Measurements from ENCODE around the gene JPH4. TPM values are rescaled to one million over a fixed set of nuclear protein-coding genes. Genes with fewer than 3 reads are reported as not detected.
A peak's percentile ranks its signal among the peaks of the same experiment; 100 is the strongest.

JPH4 gene
- polyA plus RNA-seq, 3 donors, result 2.2 to 4.1 (median 3.7) TPM

DNA sequence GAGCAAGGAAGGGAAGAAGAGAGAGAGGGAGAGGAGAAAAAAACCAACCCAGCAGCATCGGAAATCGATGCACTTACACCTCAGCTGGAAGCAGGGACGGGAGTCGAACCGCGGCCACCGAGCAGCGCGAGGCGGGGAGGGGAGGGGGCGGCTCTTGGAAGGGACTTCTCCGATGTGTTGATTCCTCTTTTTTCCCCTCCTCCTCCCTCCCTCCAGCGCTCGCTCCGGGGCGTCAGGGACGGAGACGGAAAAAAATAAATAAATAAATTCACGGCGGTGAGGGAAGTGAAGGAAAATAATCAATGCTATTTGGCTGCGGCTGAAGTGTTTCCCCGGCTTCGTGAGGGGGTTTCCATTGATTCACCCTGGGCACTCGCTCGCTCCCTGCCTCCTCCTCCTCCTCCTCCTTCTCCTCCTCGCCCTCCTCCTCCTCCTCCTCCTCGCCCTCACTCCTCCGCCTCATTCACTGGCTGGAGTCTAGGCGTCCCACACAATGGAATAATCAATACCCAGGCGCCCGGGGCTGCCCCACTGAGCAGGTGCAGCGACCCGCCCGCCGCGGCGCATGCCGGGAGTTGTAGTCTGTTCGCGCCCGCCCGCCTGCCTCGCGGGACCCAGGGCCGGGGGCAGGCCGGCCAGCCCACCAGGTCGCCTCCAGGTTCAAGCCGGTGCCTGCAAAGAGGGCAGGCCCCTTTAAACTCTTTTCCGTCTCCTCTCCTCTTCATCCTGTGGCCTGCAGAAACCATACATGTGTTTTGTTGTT is 27.1 kb downstream of the JPH4 start, which contains the start of gene ZFHX2:
ZFHX2 (minus strand) TSS at position 500 of the 763 bp plus-strand sequence. CDS start 16,440 bp downstream, outside the sequence.
- H3K9me3 ChIP-seq (replicated peaks in 1 of 2; ENCODE audit: control insufficient read depth in 1 of 2, insufficient read depth in 1 of 2, low read length in 2 of 2), result no peaks in the 10 kb centered on the region
- Mint-ChIP-seq H3K4me1 (peaks cover 11% of the 10 kb centered on the region), H3K27me3 (ENCODE audit: low read depth in 3 of 3) (no peaks in the 10 kb centered on the region), H3K27ac (peak within 1 kb of the TSS; percentile 65 to 90 (median 75)), H3K4me3 (no peak within 1 kb of the TSS), H3K9me3 (no peaks in the 10 kb centered on the region), H3K36me3 (no peaks in the 10 kb centered on the region)
- H4K20me1 ChIP-seq (ENCODE audit: insufficient read depth, low read length), result no peaks in the 10 kb centered on the region
- peak within 1 kb of the TSS; percentile 74 for H3K9ac ChIP-seq (ENCODE audit: insufficient read depth, low read length, poor library complexity, severe bottlenecking)
- H3K79me2 ChIP-seq (ENCODE audit: insufficient read depth, low read length), result peaks cover 6% of the 10 kb centered on the region
- peak within 1 kb of the TSS; percentile 99 for H2AFZ ChIP-seq (ENCODE audit: insufficient read depth, low read depth, low read length, poor library complexity, severe bottlenecking)
- peak within 1 kb of the TSS; percentile 31 to 82 for H3K27ac ChIP-seq (ENCODE audit: low read depth in 1 of 2, low read length in 2 of 2)
- peak within 1 kb of the TSS; percentile 70 to 88 (median 81) for H3K4me3 ChIP-seq (replicated peaks in 1 of 3; ENCODE audit: low read depth in 2 of 3, low read length in 3 of 3)
- no peaks in the 10 kb centered on the region for H3K36me3 ChIP-seq (replicated peaks in 1 of 2; ENCODE audit: control insufficient read depth in 1 of 2, insufficient read depth in 2 of 2, low read length in 2 of 2)
- intact Hi-C loops (cut with micrococcal nuclease), result no loop called here
- H3K4me2 ChIP-seq (replicated peaks; ENCODE audit: extremely low read depth, low read length, poor library complexity, severe bottlenecking), result peak within 1 kb of the TSS; percentile 97
- under 1% methylated on average over 19 of the region's 49 CpGs for WGBS (ENCODE audit: insufficient coverage)
- peaks cover 13 to 27% of the 10 kb centered on the region in 2 donors for H3K4me1 ChIP-seq (ENCODE audit: control insufficient read depth in 1 of 2, insufficient read depth in 2 of 2, low read length in 2 of 2)
- peak; percentile 31 to 80 (median 39) for DNase-seq
- TF ChIP-seq, protein P1, sequence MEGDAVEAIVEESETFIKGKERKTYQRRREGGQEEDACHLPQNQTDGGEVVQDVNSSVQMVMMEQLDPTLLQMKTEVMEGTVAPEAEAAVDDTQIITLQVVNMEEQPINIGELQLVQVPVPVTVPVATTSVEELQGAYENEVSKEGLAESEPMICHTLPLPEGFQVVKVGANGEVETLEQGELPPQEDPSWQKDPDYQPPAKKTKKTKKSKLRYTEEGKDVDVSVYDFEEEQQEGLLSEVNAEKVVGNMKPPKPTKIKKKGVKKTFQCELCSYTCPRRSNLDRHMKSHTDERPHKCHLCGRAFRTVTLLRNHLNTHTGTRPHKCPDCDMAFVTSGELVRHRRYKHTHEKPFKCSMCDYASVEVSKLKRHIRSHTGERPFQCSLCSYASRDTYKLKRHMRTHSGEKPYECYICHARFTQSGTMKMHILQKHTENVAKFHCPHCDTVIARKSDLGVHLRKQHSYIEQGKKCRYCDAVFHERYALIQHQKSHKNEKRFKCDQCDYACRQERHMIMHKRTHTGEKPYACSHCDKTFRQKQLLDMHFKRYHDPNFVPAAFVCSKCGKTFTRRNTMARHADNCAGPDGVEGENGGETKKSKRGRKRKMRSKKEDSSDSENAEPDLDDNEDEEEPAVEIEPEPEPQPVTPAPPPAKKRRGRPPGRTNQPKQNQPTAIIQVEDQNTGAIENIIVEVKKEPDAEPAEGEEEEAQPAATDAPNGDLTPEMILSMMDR (IDR thresholded peaks at IDR 0.05), result no peak
- H3K27me3 ChIP-seq (ENCODE audit: control insufficient read depth in 2 of 2, insufficient read depth in 2 of 2, low read length in 2 of 2), result peaks cover 2 to 12% of the 10 kb centered on the region in 2 donors

DNA sequence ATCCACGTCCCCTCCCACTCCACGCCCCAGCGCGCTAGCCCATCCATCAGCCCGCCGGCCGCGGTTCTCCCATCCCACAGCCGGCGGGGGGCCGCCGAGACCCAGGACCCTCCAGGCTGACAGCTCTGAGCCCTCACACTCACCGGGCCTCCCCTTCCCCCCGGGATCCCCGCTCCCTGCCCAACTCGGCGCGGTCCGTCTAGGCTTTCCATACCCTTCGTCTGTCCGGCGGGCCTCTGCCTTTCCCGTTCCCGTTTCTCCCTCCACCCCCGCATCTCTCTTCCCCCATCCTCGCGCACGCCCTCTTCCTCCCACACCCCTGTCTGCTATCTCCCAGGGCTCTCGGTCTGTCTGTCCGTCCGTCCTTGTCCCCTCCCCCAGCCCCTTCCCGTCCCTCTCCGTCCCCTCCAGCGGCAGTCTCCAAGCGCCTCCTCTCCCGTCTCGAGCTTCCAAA is 27.8 kb downstream of the JPH4 start:
- no peaks in the 10 kb centered on the region for H3K9me3 Mint-ChIP-seq
- Histone ChIP-seq H4K20me1 (ENCODE audit: insufficient read depth, low read length) (no peaks in the 10 kb centered on the region), H2AFZ (ENCODE audit: insufficient read depth, low read depth, low read length, poor library complexity, severe bottlenecking) (peak overlapping the region; percentile 99), H3K36me3 (replicated peaks in 1 of 2; ENCODE audit: control insufficient read depth in 1 of 2, insufficient read depth in 2 of 2, low read length in 2 of 2) (no peaks in the 10 kb centered on the region), H3K27ac (ENCODE audit: low read depth in 1 of 2, low read length in 2 of 2) (peak overlapping the region; percentile 31 to 82), H3K9me3 (replicated peaks in 1 of 2; ENCODE audit: control insufficient read depth in 1 of 2, insufficient read depth in 1 of 2, low read length in 2 of 2) (no peaks in the 10 kb centered on the region), H3K27me3 (ENCODE audit: control insufficient read depth in 2 of 2, insufficient read depth in 2 of 2, low read length in 2 of 2) (peaks cover 2 to 12% of the 10 kb centered on the region in 2 donors), H3K9ac (ENCODE audit: insufficient read depth, low read length, poor library complexity, severe bottlenecking) (peak overlapping the region; percentile 74), H3K4me1 (ENCODE audit: control insufficient read depth in 1 of 2, insufficient read depth in 2 of 2, low read length in 2 of 2) (peaks cover 11 to 21% of the 10 kb centered on the region in 2 donors), H3K4me2 (replicated peaks; ENCODE audit: extremely low read depth, low read length, poor library complexity, severe bottlenecking) (peak overlapping the region; percentile 97), H3K79me2 (ENCODE audit: insufficient read depth, low read length) (peaks cover under 1% of the 10 kb centered on the region), H3K4me3 (replicated peaks in 1 of 3; ENCODE audit: low read depth in 2 of 3, low read length in 3 of 3) (peak overlapping the region; percentile 70 to 88 (median 81))
- H3K27me3 Mint-ChIP-seq (ENCODE audit: low read depth in 3 of 3), result no peaks in the 10 kb centered on the region
- peaks cover 7% of the 10 kb centered on the region for H3K4me1 Mint-ChIP-seq
- 0% methylated on average over 27 of the region's 37 CpGs for WGBS (ENCODE audit: insufficient coverage)
- no peak for DNase-seq
- H3K4me3 Mint-ChIP-seq, result no peak overlapping the region
- H3K27ac Mint-ChIP-seq, result peak overlapping the region in 6 of 7 donors; percentile 39 to 90 (median 77)
- TF ChIP-seq, protein P1 (IDR thresholded peaks at IDR 0.05), result no peak
- intact Hi-C loops (cut with micrococcal nuclease), result no loop called here
- H3K36me3 Mint-ChIP-seq, result no peaks in the 10 kb centered on the region

All from CD14-positive monocyte (primary cell).